ENCODE measurements around the gene NPR2. TPM values are rescaled to one million over a fixed set of nuclear protein-coding genes. Genes with fewer than 3 reads are reported as not detected.

The NPR2 gene
- total and polyA plus RNA-seq, 2 donors (not counting 3 experiments of a cell fraction or from before 2014, with no cell fraction given), result 16.4 to 25.6 TPM

- H3K36me3 ChIP-seq (ENCODE audit: control insufficient read depth in 2 of 2, extremely low read depth in 1 of 2, insufficient read depth in 2 of 2, low read length in 2 of 2), result peaks cover 0 to 2% of the 10 kb centered on the region in 2 experiments
- BruUV-seq (replicated peaks), result TSS peak; percentile 15
- peak; percentile 84 for DNase-seq (ENCODE audit: low read depth, low spot score)
- H3K9me3 ChIP-seq (replicated peaks; ENCODE audit: control insufficient read depth, insufficient read depth, low read length), result no peaks in the 10 kb centered on the region
- TF ChIP-seq MYC (IDR thresholded peaks at IDR 0.05; ENCODE audit: low read depth, low read length), result no peak
- no peak for TF ChIP-seq GATA2 (IDR thresholded peaks at IDR 0.05; ENCODE audit: insufficient read depth, insufficient read length, low read depth, low read length)
- peak; percentile 45 to 68 for TF ChIP-seq CTCF (IDR thresholded peaks at IDR 0.05; ENCODE audit: extremely low read depth in 1 of 2, insufficient read depth in 1 of 2, low read depth in 1 of 2, low read length in 2 of 2)
- TF ChIP-seq POLR2AphosphoS5 (IDR thresholded peaks at IDR 0.05; ENCODE audit: insufficient read depth, low read depth, low read length), result peak; percentile 83
- peak; percentile 91 for TF ChIP-seq FOS (IDR thresholded peaks at IDR 0.05; ENCODE audit: borderline replicate concordance, insufficient read depth, low read length)
- TF ChIP-seq JUN (IDR thresholded peaks at IDR 0.05; ENCODE audit: borderline replicate concordance, insufficient read depth, insufficient read length, low read depth), result no peak
- H3K79me2 ChIP-seq (ENCODE audit: control insufficient read depth, insufficient read depth, low read length), result peaks cover 7% of the 10 kb centered on the region
- no peaks in the 10 kb centered on the region for H3K27me3 ChIP-seq (ENCODE audit: control insufficient read depth in 2 of 2, insufficient read depth in 2 of 2, low read length in 2 of 2)
- intact Hi-C loops (cut with micrococcal nuclease), result loop anchor here (2.0 kb wide), 4 partner anchors 14 to 150 kb away; partner anchors contain the start of genes HRCT1 and SPAG8
- dilution Hi-C loops (cut with MboI; ENCODE audit: extremely low pct_ligation_motif_present, low sequenced_read_pairs), result no loop called here
- H3K4me3 ChIP-seq (replicated peaks in 1 of 3; ENCODE audit: insufficient read depth in 1 of 3, low read depth in 1 of 3, low read length in 3 of 3), result peak overlapping the region in 2 of 3 experiments; percentile 8 to 15
- FAIRE-seq, result no peak
- no peaks in the 10 kb centered on the region for H4K20me1 ChIP-seq (replicated peaks; ENCODE audit: control insufficient read depth, extremely low read depth, insufficient read depth, low read length)
- peaks cover 92% of the 10 kb centered on the region for H3K4me1 ChIP-seq (ENCODE audit: control insufficient read depth, extremely low read depth, insufficient read depth, low read length)
- ChIA-PET POLR2A (interaction anchor here (0.6 to 1.6 kb wide), 5 partner anchors 10 to 34 kb away, joined by 3 to 5 read pairs (median 4); partner anchors contain the start of genes CREB3 and TLN1), CTCF (interaction anchor here (0.7 to 7.2 kb wide), 16 partner anchors 9 to 150 kb away, joined by 3 to 62 read pairs (median 4); partner anchors contain the start of genes CREB3, HRCT1, SPAG8 and TLN1)
- peak overlapping the region; percentile 39 for H3K4me2 ChIP-seq (ENCODE audit: insufficient read depth, low read length)
- H3K27ac ChIP-seq (ENCODE audit: insufficient read depth, low read depth, low read length), result peak overlapping the region; percentile 97
- peak overlapping the region; percentile 18 for H2AFZ ChIP-seq (ENCODE audit: low read depth, low read length)
- H3K9ac ChIP-seq (replicated peaks; ENCODE audit: extremely low read depth, insufficient read depth, low read length), result peak overlapping the region; percentile 93
- H3K9me1 ChIP-seq (replicated peaks; ENCODE audit: control insufficient read depth, extremely low read depth, insufficient read depth, low read length), result no peaks in the 10 kb centered on the region
These were observed 34.8 kb upstream of the NPR2 start for GRCh38 chr9:35756275-35757225.
